LNCAP (cell line): ENCODE data around the gene PALD1.
A peak's percentile ranks its signal among the peaks of the same experiment; 100 is the strongest.

Experiments
- CTCF ChIP-seq: fragments of 450-650 bp; IDR thresholded peaks from 2 replicates; pipeline ENCODE4 v1.5.1; 2017; ENCODE audit warnings: mild to moderate bottlenecking

PALD1 gene

DNA sequence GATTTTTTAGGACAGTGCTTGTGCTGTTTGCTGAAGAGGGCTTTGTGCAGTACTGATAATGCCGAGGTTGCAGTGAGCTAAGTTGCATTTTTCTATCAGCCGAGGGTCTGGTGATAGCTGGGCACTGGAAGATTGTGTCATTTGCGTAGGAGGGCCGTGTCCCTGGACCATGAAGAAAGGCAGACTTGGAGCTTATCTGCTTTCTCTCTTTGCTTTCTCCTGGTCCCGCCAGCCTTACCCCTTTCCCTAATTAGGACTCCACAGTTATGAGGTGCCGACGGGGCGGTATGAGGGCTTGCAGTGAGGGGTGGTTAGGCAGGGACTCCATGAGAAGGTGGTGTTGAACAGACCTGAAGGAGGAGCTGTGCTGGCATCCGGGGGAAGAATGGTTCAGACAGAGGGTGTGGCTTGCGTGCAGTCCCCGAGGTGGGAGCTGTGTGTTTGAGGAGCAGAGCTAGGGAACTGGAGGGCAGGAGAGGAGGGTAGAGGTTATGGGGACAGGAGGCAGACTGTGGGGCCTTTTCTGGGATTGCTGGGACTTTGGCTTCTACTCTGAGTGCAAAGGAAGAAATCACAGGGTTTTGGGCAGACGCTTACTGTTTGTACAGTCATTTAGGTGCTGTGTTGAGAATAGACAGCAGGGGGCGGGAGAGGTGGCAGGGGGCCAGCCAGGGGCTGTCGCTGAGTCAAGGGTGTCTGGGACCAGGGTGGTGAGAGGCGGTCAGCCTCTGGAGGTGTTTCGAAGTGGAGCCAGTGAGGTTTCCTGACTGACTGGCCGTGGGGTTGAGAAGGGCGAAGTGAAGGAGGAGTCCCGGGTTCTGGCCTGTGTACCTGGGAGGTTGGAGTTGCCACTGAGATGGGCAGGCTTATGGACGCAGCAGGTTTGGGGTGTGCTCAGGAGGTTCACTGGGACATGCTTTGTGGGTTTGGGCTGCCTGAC, 80.6 kb downstream of the PALD1 start:
- TF ChIP-seq CTCF, result peak; percentile 63

- TF ChIP-seq CTCF, result no peak
Observed at GRCh38 chr10:70559861-70560260, 81.3 kb downstream of the PALD1 start.

DNA sequence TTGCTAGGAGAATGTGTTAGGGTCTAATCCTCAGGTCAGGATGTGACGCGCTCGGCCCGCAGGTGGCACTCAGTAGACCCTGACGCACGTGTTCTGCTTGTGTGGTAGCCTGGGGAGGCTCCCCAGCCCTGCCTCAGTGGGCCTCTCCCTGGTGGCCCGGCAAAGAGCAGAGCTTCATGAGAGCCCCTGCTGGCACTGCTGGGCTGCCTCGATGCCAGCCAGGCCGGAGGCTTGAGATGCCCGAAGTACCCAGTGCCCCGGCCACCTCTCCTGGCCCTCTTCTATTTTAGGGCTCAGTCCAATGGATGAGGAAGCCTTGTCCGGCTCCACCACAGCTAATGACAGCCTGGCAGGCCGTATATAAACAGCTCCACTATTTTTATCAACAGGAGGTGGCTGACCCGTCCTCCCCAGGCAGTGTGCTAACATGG, 82.0 kb downstream of the PALD1 start:
- no peak for TF ChIP-seq CTCF

DNA sequence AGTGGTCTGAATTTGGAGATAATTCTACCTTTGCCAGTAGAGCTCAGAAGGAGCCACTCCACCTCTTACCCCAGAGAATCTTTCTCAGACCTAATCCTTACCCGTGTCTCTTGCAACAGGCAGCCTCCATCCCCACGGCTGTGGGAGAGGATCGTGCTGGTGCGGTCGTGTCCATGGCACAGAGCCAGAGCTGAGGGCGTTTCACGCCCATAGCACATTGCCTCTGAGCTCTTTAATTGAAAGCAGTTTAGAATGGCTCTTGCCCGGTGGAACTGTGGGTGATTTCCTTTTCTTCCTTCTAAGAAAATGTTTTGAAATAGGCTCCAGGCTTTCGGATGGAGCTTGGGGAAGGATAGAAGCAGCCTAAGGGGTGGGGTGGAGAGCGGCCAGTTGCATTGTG, 82.5 kb downstream of the PALD1 start:
- TF ChIP-seq CTCF, result no peak

DNA sequence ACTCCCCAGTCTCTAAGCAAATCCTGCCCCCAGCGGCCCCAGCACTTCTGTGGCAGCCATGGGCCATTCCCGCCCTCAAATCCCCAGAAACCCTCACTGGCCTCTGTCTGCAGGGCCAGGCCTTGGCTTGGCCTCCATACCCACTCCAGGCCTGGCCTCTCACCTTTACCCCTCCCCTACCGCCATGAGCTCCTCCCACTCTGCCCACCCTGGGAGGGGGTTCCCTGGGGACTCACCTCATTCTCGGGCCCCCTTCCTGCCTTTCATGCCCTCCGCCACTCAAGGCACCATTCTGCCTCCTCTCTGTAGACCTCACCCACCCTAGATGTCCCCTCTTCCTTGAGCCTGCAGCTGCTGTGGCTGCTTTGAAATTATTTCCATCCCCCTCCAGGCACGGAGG, 83.0 kb downstream of the PALD1 start:
- TF ChIP-seq CTCF, result no peak

- TF ChIP-seq CTCF, result no peak
Observed at GRCh38 chr10:70562036-70562755, 83.6 kb downstream of the PALD1 start.

DNA sequence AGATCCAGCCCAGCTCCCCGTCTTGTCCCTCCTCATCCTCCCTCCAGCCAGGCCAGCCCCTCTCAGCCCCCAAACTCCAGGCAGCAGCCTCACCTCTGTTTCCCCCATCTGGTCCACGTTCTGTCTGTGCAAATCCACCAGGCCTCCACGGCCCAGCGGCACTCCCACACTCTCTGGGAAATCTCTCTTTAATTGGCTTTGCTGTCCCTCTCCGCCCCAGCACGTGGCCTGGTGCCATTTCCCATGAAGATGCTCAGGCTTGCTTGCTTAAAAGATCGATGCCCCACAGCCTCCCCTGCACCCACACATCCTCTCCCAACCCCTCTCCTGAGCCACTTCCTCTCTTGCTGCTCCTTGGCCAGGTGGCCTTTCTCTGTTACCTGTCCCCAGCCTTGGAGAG, 84.7 kb downstream of the PALD1 start:
- TF ChIP-seq CTCF, result no peak
